Rectal smooth muscle tissue (tissue), 1 donor: ENCODE data around the gene PHF5A.
A peak's percentile ranks its signal among the peaks of the same experiment; 100 is the strongest.
"Not testable (repeated sequence)": the region's sequence is repeated elsewhere in the genome, so short reads cannot be mapped to it uniquely, and the experiment has no call there.

Experiments
- H3K27ac ChIP-seq: one replicate; pipeline ENCODE4 v1.7.0; 2013; ENCODE audit warnings: low read depth, low read length, inconsistent platforms
- H3K27me3 ChIP-seq: one replicate; pipeline ENCODE4 v1.7.0; 2013; ENCODE audit warnings: low read length; ENCODE audit not compliant: control insufficient read depth, insufficient read depth
- H3K36me3 ChIP-seq: one replicate; pipeline ENCODE4 v1.7.0; 2013; ENCODE audit warnings: low read length; ENCODE audit not compliant: control insufficient read depth, insufficient read depth
- H3K4me1 ChIP-seq: one replicate; pipeline ENCODE4 v1.7.0; 2013; ENCODE audit warnings: low read length; ENCODE audit not compliant: control insufficient read depth, insufficient read depth
- H3K4me3 ChIP-seq: one replicate; pipeline ENCODE4 v1.7.0; 2013; ENCODE audit warnings: low read length
- H3K9ac ChIP-seq: one replicate; pipeline ENCODE4 v1.7.0; 2013; ENCODE audit warnings: low read length

The PHF5A gene

GRCh38 chr22:41437198-41437597, 31.3 kb downstream of the PHF5A start:
- Histone ChIP-seq H3K27me3 (no peaks in the 10 kb centered on the region), H3K4me3 (no peak overlapping the region), H3K27ac (no peak overlapping the region), H3K4me1 (no peaks in the 10 kb centered on the region), H3K36me3 (peaks cover 24% of the 10 kb centered on the region), H3K9ac (no peak overlapping the region)

GRCh38 chr22:41436322-41437113, 32.0 kb downstream of the PHF5A start:
- H3K36me3 ChIP-seq, result peaks cover 28% of the 10 kb centered on the region
- no peak overlapping the region for H3K4me3 ChIP-seq
- H3K27ac ChIP-seq, result no peak overlapping the region
- H3K4me1 ChIP-seq, result no peaks in the 10 kb centered on the region
- H3K27me3 ChIP-seq, result no peaks in the 10 kb centered on the region
- H3K9ac ChIP-seq, result no peak overlapping the region

GRCh38 chr22:41435560-41435959, 32.9 kb downstream of the PHF5A start:
- Histone ChIP-seq H3K4me3 (no peak overlapping the region), H3K36me3 (peaks cover 29% of the 10 kb centered on the region), H3K27ac (no peak overlapping the region), H3K4me1 (no peaks in the 10 kb centered on the region), H3K27me3 (no peaks in the 10 kb centered on the region), H3K9ac (no peak overlapping the region)

- not testable (repeated sequence) for H3K4me3 ChIP-seq, H3K9ac ChIP-seq, H3K27ac ChIP-seq, H3K4me1 ChIP-seq, H3K27me3 ChIP-seq
- peaks cover 29% of the 10 kb centered on the region for H3K36me3 ChIP-seq
Observed at GRCh38 chr22:41434361-41435003, 34.0 kb downstream of the PHF5A start.

- H3K9ac ChIP-seq, H3K27me3 ChIP-seq, H3K27ac ChIP-seq, H3K4me1 ChIP-seq, H3K4me3 ChIP-seq: not testable (repeated sequence)
- peaks cover 29% of the 10 kb centered on the region for H3K36me3 ChIP-seq
Observed at GRCh38 chr22:41433480-41433879, 35.0 kb downstream of the PHF5A start.

GRCh38 chr22:41431656-41432055, 36.8 kb downstream of the PHF5A start:
- H3K27me3 ChIP-seq, result no peaks in the 10 kb centered on the region
- H3K4me3 ChIP-seq, result no peak overlapping the region
- H3K27ac ChIP-seq, result no peak overlapping the region
- no peak overlapping the region for H3K9ac ChIP-seq
- peaks cover 23% of the 10 kb centered on the region for H3K36me3 ChIP-seq
- H3K4me1 ChIP-seq, result no peaks in the 10 kb centered on the region

- Histone ChIP-seq H3K4me1 (no peaks in the 10 kb centered on the region), H3K27ac (no peak overlapping the region), H3K27me3 (no peaks in the 10 kb centered on the region), H3K9ac (no peak overlapping the region), H3K4me3 (no peak overlapping the region), H3K36me3 (peaks cover 14% of the 10 kb centered on the region)
Observed at GRCh38 chr22:41429951-41430332, 38.5 kb downstream of the PHF5A start.

- H3K27me3 ChIP-seq, result no peaks in the 10 kb centered on the region
- H3K27ac ChIP-seq, result no peak overlapping the region
- H3K36me3 ChIP-seq, result peaks cover 16% of the 10 kb centered on the region
- H3K9ac ChIP-seq, result no peak overlapping the region
- H3K4me3 ChIP-seq, result no peak overlapping the region
- no peaks in the 10 kb centered on the region for H3K4me1 ChIP-seq
Observed at GRCh38 chr22:41429232-41429950, 39.1 kb downstream of the PHF5A start.

GRCh38 chr22:41425660-41426365, 42.7 kb downstream of the PHF5A start:
- Histone ChIP-seq H3K27me3 (no peaks in the 10 kb centered on the region), H3K4me3 (no peak overlapping the region), H3K4me1 (no peaks in the 10 kb centered on the region), H3K36me3 (peaks cover 13% of the 10 kb centered on the region), H3K9ac (no peak overlapping the region), H3K27ac (no peak overlapping the region)

- peaks cover 2% of the 10 kb centered on the region for H3K36me3 ChIP-seq
- peaks cover 18% of the 10 kb centered on the region for H3K4me1 ChIP-seq
- H3K27ac ChIP-seq, result peak overlapping the region; percentile 92
Observed at GRCh38 chr22:41418717-41419116, 49.8 kb downstream of the PHF5A start.

GRCh38 chr22:41417622-41418390, 50.7 kb downstream of the PHF5A start:
- peak overlapping the region; percentile 92 for H3K27ac ChIP-seq
- no peaks in the 10 kb centered on the region for H3K27me3 ChIP-seq
- H3K36me3 ChIP-seq, result peaks cover under 1% of the 10 kb centered on the region
- H3K9ac ChIP-seq, result no peak overlapping the region
- H3K4me1 ChIP-seq, result peaks cover 20% of the 10 kb centered on the region
- no peak overlapping the region for H3K4me3 ChIP-seq

More at GRCh38 chr22:41418717-41419116, 49.8 kb downstream of the PHF5A start:
- Histone ChIP-seq H3K4me3 (no peak overlapping the region), H3K9ac (no peak overlapping the region), H3K27me3 (no peaks in the 10 kb centered on the region)
